ENCODE results near the gene SFI1.

- TF ChIP-seq ZNF701 (tag by site-specific recombination; IDR thresholded peaks at IDR 0.05) = no peak
- TF ChIP-seq ZNF560 (tag by site-specific recombination; IDR thresholded peaks at IDR 0.05; ENCODE audit: borderline replicate concordance) = no peak
- TF ChIP-seq ZNF121 (tag by site-specific recombination; IDR thresholded peaks at IDR 0.05) = no peak
These were observed 126.6 kb downstream of the SFI1 start for GRCh38 chr22:31622980-31623379.
